BLaER1 treated with 17β-estradiol and CSF1 and Interleukin-3, amounts not matched to agents 10 nM and 100 nM (cell line): ENCODE results near the gene SCUBE2.

Source experiments
- H3K27ac ChIP-seq, 11 experiments: shearing (Covaris generic); formaldehyde crosslinking; 2 replicates each; pipeline ENCODE4 v1.8.1; 2022
- H3K27me3 ChIP-seq, 11 experiments: shearing (Covaris generic); formaldehyde crosslinking; 2 replicates each; pipeline ENCODE4 v1.8.1; 2022
- H3K36me3 ChIP-seq, 11 experiments: shearing (Covaris generic); formaldehyde crosslinking; 2 replicates each; pipeline ENCODE4 v1.8.1; 2022
- H3K4me1 ChIP-seq, 10 experiments: shearing (Covaris generic); formaldehyde crosslinking; 2 replicates each; pipeline ENCODE4 v1.8.1; 2022
- H3K4me2 ChIP-seq, 11 experiments: shearing (Covaris generic); formaldehyde crosslinking; 2 replicates each; pipeline ENCODE4 v1.8.1; 2022
- H3K4me3 ChIP-seq, 10 experiments: shearing (Covaris generic); formaldehyde crosslinking; 2 replicates each; pipeline ENCODE4 v1.8.1; 2022
- H3K9ac ChIP-seq, 11 experiments: shearing (Covaris generic); formaldehyde crosslinking; 2 replicates each; pipeline ENCODE4 v1.8.1; 2022
- H3K9me3 ChIP-seq, 11 experiments: shearing (Covaris generic); formaldehyde crosslinking; replicated peaks in 1 of 11; 2 replicates each; pipeline ENCODE4 v1.8.1; 2022
- H4K20me1 ChIP-seq, 11 experiments: shearing (Covaris generic); formaldehyde crosslinking; 2 replicates each; pipeline ENCODE4 v1.8.1; 2022
- Cebpa-rat ChIP-seq, 11 experiments: shearing (Covaris generic); IDR thresholded peaks; 2 replicates each; pipeline ENCODE4 v1.8.1; 2022

The SCUBE2 gene

DNA sequence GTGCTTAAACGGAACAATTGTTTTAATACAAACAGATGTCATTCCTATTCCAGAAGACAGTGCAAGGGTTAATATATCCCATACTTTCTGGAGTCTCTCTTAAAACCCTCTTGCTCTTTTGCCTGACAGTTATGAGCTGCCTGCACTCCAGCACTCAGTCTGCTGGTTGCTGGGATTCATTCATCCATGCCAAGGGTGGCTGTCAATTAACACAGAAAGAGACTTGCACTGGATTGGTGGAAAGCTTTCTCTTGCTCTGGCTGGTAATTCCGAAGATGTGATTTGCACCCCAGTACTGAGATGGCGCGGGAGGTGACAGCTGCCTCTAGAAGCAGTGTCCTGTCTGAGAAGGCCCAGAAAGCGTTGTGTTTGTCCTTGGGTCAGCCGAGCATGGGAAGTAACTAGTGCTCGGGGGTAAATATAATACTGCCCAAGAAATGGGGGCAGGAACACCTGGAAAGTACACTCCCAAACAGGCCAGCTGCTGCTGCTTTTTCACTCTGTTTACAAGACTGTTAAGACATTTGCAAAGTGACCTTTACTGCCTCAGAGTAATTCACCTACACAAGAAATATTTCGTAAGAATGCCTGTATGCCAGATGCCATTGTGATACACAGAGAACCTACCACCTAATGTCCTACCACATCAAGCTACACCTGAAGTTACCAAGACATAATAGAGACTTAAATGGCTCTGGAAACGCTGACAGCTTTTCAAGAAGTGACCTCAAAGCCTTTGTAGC, 20.5 kb downstream of the SCUBE2 start:
- TF ChIP-seq Cebpa-rat (IDR thresholded peaks at IDR 0.05) = no peak
- no peak overlapping the region for H3K9ac ChIP-seq
- H3K9me3 ChIP-seq = no peaks in the 10 kb centered on the region
- no peaks in the 10 kb centered on the region for H3K27me3 ChIP-seq
- H3K4me1 ChIP-seq = no peaks in the 10 kb centered on the region
- no peak overlapping the region for H3K4me2 ChIP-seq
- H3K36me3 ChIP-seq = no peaks in the 10 kb centered on the region
- no peak overlapping the region for H3K27ac ChIP-seq
- H3K4me3 ChIP-seq = no peak overlapping the region
- H4K20me1 ChIP-seq = no peaks in the 10 kb centered on the region

DNA sequence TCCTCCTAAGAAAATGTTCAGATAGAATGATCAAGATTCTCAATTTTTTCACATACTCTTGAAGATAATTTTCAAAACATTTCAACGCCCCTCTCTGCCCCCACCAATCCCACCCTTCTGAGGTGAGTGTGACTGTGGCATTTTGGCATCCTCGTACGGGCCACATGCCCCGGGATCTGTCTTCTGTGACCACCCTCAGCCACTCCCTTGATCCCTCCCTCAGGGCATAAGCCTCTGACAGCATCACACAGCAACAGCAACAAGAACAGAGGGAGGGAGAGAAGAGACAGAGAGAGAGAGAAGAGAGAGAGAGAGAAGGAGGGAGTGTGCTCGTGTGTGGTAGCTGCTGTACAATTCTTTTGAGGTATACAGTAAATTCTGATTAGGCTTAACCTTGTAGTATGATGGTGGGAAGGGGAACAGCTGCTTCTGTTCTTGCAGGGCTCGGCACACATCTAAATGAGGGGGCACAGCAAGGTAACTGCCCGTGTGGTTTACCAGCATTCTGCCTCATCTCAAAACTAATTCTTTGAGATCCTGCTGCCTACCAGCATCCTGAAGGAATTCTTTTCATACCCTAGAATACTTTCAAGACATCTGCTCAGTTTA, 21.4 kb downstream of the SCUBE2 start:
- Histone ChIP-seq H3K4me2 (no peak overlapping the region), H3K9ac (no peak overlapping the region), H4K20me1 (no peaks in the 10 kb centered on the region), H3K4me1 (no peaks in the 10 kb centered on the region), H3K9me3 (no peaks in the 10 kb centered on the region), H3K27ac (no peak overlapping the region), H3K4me3 (no peak overlapping the region), H3K27me3 (no peaks in the 10 kb centered on the region), H3K36me3 (no peaks in the 10 kb centered on the region)
- TF ChIP-seq Cebpa-rat (IDR thresholded peaks at IDR 0.05) = no peak

DNA sequence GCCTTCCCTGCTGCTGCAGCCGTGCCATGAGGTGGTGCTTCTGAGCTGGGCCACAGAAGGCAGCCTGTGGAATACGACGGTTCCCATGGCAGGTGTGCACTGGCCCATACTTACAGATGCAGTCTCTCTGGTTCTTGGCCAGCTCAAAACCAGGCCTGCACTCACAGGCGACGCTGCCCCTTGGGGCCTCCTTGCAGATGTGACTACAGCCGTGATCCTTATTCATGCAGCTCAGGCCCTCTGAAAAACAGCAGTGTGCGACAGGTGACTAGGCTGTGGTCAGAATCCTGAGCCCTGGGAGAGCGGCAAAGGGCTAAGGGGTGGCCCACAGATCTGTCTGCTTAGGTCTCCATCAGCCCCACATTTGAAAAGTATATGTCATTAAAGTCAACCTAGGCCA, 22.1 kb downstream of the SCUBE2 start:
- Histone ChIP-seq H3K4me1 (no peaks in the 10 kb centered on the region), H3K27ac (no peak overlapping the region), H3K4me3 (no peak overlapping the region), H3K4me2 (no peak overlapping the region), H3K9ac (no peak overlapping the region), H3K9me3 (no peaks in the 10 kb centered on the region), H4K20me1 (no peaks in the 10 kb centered on the region), H3K27me3 (no peaks in the 10 kb centered on the region), H3K36me3 (no peaks in the 10 kb centered on the region)
- TF ChIP-seq Cebpa-rat (IDR thresholded peaks at IDR 0.05) = no peak

DNA sequence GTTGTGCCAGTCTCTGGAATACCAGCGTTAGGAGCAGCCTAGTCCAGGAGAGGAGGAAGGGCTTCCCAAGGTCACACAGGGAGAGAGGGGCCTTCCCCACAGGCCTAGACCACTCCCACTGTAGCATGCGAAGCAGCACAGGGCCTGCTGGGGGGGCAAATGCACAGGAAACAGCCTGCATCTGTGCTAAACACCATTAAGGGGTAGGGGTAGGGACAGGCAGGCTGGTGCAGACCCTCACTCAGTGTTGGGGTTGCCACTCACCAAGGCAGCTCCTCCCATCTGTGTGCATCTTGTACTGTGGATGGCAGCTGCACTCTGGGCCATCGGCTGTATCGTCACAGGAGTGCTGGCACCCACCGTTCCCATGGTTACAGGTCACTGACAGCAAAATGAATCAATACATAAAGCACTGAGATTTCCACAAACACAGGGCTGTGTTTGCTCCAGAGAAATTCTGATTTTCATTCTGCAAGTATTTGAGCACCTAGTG, 24.9 kb downstream of the SCUBE2 start:
- Histone ChIP-seq H3K27me3 (no peaks in the 10 kb centered on the region), H3K9me3 (no peaks in the 10 kb centered on the region), H3K27ac (no peak overlapping the region), H3K36me3 (no peaks in the 10 kb centered on the region), H3K4me2 (no peak overlapping the region), H3K9ac (no peak overlapping the region), H3K4me3 (no peak overlapping the region), H3K4me1 (no peaks in the 10 kb centered on the region), H4K20me1 (no peaks in the 10 kb centered on the region)
- TF ChIP-seq Cebpa-rat (IDR thresholded peaks at IDR 0.05) = no peak

DNA sequence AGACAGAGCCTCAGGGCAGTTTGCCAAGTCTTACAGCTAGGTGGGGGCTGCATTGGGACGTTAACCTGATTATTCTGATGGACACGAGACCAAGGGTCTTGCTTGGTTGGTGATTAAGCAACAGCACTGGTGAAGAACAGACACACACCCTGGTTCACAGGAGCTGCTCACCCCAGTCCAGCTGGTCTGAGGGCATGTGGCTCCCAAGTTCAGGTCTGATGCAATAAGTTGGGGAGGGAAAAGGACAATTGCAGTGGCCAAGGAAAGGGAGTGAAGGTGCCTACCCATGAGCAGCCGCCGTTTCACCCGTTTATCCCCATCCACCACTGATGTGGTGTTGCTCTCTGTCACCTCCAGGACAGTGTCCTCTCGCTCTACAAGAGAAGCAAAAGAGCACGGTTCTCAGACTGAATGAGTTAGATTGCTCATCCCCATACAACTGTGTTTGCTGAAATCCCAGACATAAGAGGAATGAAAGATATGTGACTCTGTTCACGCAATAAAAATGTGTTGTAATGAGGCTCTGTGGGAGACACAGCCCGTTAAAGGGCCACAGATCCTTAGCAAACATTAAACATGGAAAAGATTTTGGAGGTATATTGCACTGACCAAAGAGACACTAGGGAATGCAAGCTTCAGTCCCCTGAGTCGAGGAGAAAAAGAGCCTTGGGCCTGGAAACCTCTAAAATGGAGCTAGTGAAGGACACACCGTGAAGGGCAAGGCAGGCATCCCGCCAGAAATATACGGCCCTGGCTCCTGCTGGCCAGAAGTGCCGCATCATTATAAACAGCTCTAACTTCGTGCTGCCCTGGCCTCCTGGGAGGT, 25.6 kb downstream of the SCUBE2 start:
- peaks cover 0 to 5% (median 0%) of the 10 kb centered on the region in 10 experiments; a peak in 1 of 20 replicates for H3K4me1 ChIP-seq
- no peak overlapping the region for H3K9ac ChIP-seq
- H3K27me3 ChIP-seq = no peaks in the 10 kb centered on the region
- H3K36me3 ChIP-seq = no peaks in the 10 kb centered on the region
- 0 out of 22 replicates have a peak, but pooled peaks of 2 of the 11 experiments have one; percentile 7 to 17 for TF ChIP-seq Cebpa-rat (IDR thresholded peaks at IDR 0.05)
- no peak overlapping the region for H3K4me3 ChIP-seq
- no peaks in the 10 kb centered on the region for H4K20me1 ChIP-seq
- no peak overlapping the region for H3K4me2 ChIP-seq
- H3K9me3 ChIP-seq = no peaks in the 10 kb centered on the region
- no peak overlapping the region for H3K27ac ChIP-seq

DNA sequence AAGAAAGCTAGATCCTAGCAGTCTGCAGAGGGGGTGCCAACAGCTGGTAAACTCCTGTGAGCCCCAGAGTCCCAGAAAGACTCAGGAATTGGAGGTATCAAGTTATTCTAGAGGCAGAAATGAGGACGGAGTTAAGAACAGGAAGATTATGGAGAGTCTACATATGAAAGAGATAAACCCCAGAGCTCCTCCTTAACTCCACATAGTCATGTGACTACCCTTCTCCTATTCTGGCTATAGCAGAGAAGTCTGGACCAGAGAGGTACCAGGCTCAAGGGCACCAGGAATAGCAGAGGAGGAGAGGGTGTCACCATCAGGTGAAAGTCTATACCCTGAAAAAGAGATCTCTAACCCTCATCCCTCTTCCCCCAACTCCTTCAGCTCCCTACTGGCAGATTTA, 29.6 kb downstream of the SCUBE2 start:
- Histone ChIP-seq H3K27me3 (no peaks in the 10 kb centered on the region), H3K9me3 (no peaks in the 10 kb centered on the region), H4K20me1 (no peaks in the 10 kb centered on the region), H3K36me3 (no peaks in the 10 kb centered on the region), H3K4me2 (no peak overlapping the region), H3K27ac (no peak overlapping the region), H3K9ac (no peak overlapping the region), H3K4me3 (no peak overlapping the region), H3K4me1 (peaks cover 0 to 10% (median 0%) of the 10 kb centered on the region in 10 experiments; a peak in 1 of 20 replicates)
- TF ChIP-seq Cebpa-rat (IDR thresholded peaks at IDR 0.05) = no peak

DNA sequence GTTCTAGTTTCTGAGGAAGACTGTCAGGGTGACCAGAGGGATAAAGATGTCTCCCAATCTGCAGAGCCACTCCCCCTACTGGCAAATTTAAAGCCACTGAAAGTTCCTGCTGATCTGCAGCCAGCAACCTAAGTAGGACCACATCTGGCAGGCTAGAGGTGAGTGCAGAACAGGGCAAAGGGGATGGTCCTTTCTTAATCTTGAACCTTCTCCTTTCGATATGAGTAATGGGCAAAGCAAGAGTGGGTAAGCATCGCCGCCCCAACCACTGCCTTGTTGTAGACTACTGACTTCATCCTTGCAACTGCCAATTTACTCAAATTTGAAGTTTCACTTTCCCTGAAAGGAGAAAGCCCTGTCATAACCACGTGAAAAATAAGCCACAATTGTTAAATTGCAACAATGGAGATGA, 30.7 kb downstream of the SCUBE2 start:
- no peaks in the 10 kb centered on the region for H3K9me3 ChIP-seq
- H3K27ac ChIP-seq = no peak overlapping the region
- H3K4me1 ChIP-seq = peaks cover 0 to 10% (median 0%) of the 10 kb centered on the region in 10 experiments; a peak in 1 of 20 replicates
- H3K9ac ChIP-seq = no peak overlapping the region
- no peaks in the 10 kb centered on the region for H3K27me3 ChIP-seq
- no peak overlapping the region for H3K4me3 ChIP-seq
- H4K20me1 ChIP-seq = no peaks in the 10 kb centered on the region
- peak overlapping the region in 1 of 11 experiments; percentile 30; a peak in 1 of 22 replicates for H3K4me2 ChIP-seq
- H3K36me3 ChIP-seq = no peaks in the 10 kb centered on the region
- TF ChIP-seq Cebpa-rat (IDR thresholded peaks at IDR 0.05) = no peak

DNA sequence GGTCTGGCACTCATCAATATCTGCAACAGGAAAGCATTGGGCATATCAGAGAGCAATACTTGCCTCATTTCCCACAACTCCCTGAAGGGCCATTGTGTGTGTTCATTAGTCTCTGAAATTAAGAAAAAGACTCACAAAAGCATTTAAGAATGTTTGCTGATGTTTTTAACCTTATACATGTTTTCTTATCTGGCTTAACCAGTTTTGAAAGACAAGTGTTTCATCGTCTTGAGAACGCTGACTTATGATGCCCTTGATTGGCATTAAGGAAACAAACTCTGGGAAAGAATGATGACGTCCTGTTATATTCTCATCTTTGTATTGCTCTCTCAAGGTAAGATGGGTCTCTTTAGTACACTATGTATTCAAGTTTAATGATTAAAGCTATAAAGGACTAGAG, 32.0 kb downstream of the SCUBE2 start:
- H3K4me2 ChIP-seq = no peak overlapping the region
- H3K27ac ChIP-seq = no peak overlapping the region
- H4K20me1 ChIP-seq = no peaks in the 10 kb centered on the region
- H3K36me3 ChIP-seq = no peaks in the 10 kb centered on the region
- no peak for TF ChIP-seq Cebpa-rat (IDR thresholded peaks at IDR 0.05)
- H3K4me3 ChIP-seq = no peak overlapping the region
- no peak overlapping the region for H3K9ac ChIP-seq
- peaks cover 0 to 10% (median 0%) of the 10 kb centered on the region in 10 experiments; a peak in 1 of 20 replicates for H3K4me1 ChIP-seq
- H3K9me3 ChIP-seq = no peaks in the 10 kb centered on the region
- no peaks in the 10 kb centered on the region for H3K27me3 ChIP-seq

DNA sequence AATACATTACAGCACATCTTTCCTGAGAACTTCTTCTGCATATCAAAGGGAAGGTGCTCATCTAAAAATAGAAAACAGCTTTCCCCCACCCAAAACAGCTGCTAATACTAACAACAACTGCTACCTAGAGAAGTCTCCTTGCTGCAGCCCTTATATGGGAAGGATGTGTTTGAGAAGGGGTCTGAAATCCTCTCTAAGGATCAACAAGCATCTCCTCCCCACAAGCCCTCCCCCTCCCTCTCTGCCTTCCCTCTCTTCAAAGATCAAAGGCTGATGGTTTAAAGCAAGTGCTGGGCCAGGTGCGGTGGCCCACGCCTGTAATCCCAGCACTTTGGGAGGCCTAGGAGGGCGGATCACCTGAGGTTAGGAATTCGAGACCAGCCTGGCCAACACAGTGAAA, 33.5 kb downstream of the SCUBE2 start:
- Histone ChIP-seq H3K27me3 (no peaks in the 10 kb centered on the region), H3K36me3 (no peaks in the 10 kb centered on the region), H3K4me2 (no peak overlapping the region), H3K9me3 (no peaks in the 10 kb centered on the region), H3K27ac (no peak overlapping the region), H3K4me3 (no peak overlapping the region), H3K4me1 (peaks cover 0 to 10% (median 0%) of the 10 kb centered on the region in 10 experiments; a peak in 1 of 20 replicates), H3K9ac (no peak overlapping the region), H4K20me1 (no peaks in the 10 kb centered on the region)
- no peak for TF ChIP-seq Cebpa-rat (IDR thresholded peaks at IDR 0.05)
